Lung (tissue), 12 donors: ENCODE results near the gene CHMP6. TPM values are rescaled to one million over a fixed set of nuclear protein-coding genes. Genes with fewer than 3 reads are reported as not detected.
A peak's percentile ranks its signal among the peaks of the same experiment; 100 is the strongest.

Experiments
- ATAC-seq: fragments of 200-7000 bp; cut with Tn5 transposase; one replicate; pipeline ENCODE4 v1.9.1; 2020; ENCODE audit warnings: moderate number of reproducible peaks; ENCODE audit not compliant: insufficient read depth, low FRiP score
- DNase-seq, 3 donors: peaks; one replicate each; pipeline ENCODE4 v3.0.0-alpha.2; 2013 to 2017
- H3K27ac ChIP-seq, 2 donors: one replicate each; pipeline ENCODE4 v1.5.1; 2013; ENCODE audit warnings: mild to moderate bottlenecking in 2 of 2, moderate library complexity in 2 of 2, control low read depth in 1 of 2, inconsistent platforms in 1 of 2, low read depth in 1 of 2, low read length in 1 of 2
- H3K27me3 ChIP-seq, 3 donors: one replicate each; pipeline ENCODE4 v1.5.1; 2013; ENCODE audit warnings: low read length in 2 of 3; ENCODE audit not compliant: control insufficient read depth in 3 of 3, insufficient read depth in 3 of 3
- H3K36me3 ChIP-seq, 4 donors: one replicate each; pipeline ENCODE4 v1.5.1; 2013; ENCODE audit warnings: low read length in 4 of 4, mild to moderate bottlenecking in 1 of 4, moderate library complexity in 1 of 4; ENCODE audit not compliant: control insufficient read depth in 4 of 4, insufficient read depth in 4 of 4
- H3K4me1 ChIP-seq, 5 donors: one replicate each; pipeline ENCODE4 v1.5.1; 2013; ENCODE audit warnings: low read length in 5 of 5, mild to moderate bottlenecking in 2 of 5, moderate library complexity in 1 of 5; ENCODE audit not compliant: control insufficient read depth in 5 of 5, insufficient read depth in 5 of 5
- H3K4me3 ChIP-seq: one replicate; pipeline ENCODE4 v1.5.1; 2013; ENCODE audit warnings: mild to moderate bottlenecking, control low read depth, moderate library complexity
- H3K9ac ChIP-seq, 2 donors: one replicate each; pipeline ENCODE4 v1.5.1; 2013; ENCODE audit warnings: low read length in 2 of 2, control low read depth in 1 of 2; ENCODE audit not compliant: insufficient read depth in 1 of 2
- H3K9me3 ChIP-seq, 4 donors: one replicate each; pipeline ENCODE4 v1.5.1; 2013; ENCODE audit warnings: low read length in 3 of 4, mild to moderate bottlenecking in 1 of 4, moderate library complexity in 1 of 4; ENCODE audit not compliant: control insufficient read depth in 4 of 4, insufficient read depth in 3 of 4
- CTCF ChIP-seq: IDR thresholded peaks from 2 replicates; pipeline ENCODE4 v1.5.1; 2012; ENCODE audit warnings: mild to moderate bottlenecking; ENCODE audit errors: control extremely low read depth, extremely low read depth
- WGBS, 2 donors: extraction: QIAGEN DNeasy Blood & Tissue Kit; methylation state at CpG; one replicate each; pipeline ENCODE4 v1.1.7; 2013; 5-methylcytosine and 5-hydroxymethylcytosine counted together
- polyA plus RNA-seq, 2 donors: library from polyadenylated mRNA; stranded (reverse); fragments of 200-250 nt; gene quantifications; one replicate each; pipeline ENCODE4 v1.2.1, GENCODE V29; 2013
- total RNA-seq, 2 donors: library from RNA; depleted of rRNA in 1 of 2; stranded (reverse); fragments of >200 nt in 1 of 2; gene quantifications; one replicate each; pipeline ENCODE4 v1.2.1, GENCODE V29; 2014 to 2021
- donor health status: control.
- donor health status: control.
- donor health status: Bipolar disorder and iron deficiency.
- donor health status: healthy.
- donor health status: DM: yes; HTN: yes; CAD: no.

Gene CHMP6
- total and polyA plus RNA-seq, 4 donors, result 18.2 to 36.3 (median 32.2) TPM

- 30 to 43% methylated on average over 17 of the region's 17 CpGs for WGBS, 2 donors
- DNase-seq, result no peak
- Histone ChIP-seq H3K27me3 (no peaks in the 10 kb centered on the region), H3K9me3 (peaks cover 0 to 1% (median 0%) of the 10 kb centered on the region in 4 donors), H3K4me3 (no peak overlapping the region), H3K9ac (no peak overlapping the region), H3K36me3 (no peaks in the 10 kb centered on the region), H3K4me1 (peaks cover 7 to 69% (median 33%) of the 10 kb centered on the region in 5 donors), H3K27ac (peak overlapping the region in 1 of 2 donors; percentile 95)
- no peak for ATAC-seq
- no peak for TF ChIP-seq CTCF
These were observed 57.8 kb downstream of the CHMP6 start for GRCh38 chr17:81049372-81049911.

Other genes starting within 250 kb of the CHMP6 start
- gene BAIAP2, start 43.3 kb downstream of the CHMP6 start, total RNA-seq, result 100 to 1,000 TPM in 1 of 2 donors, 10 to 100 TPM in 1; 94.3 to 141 TPM
- gene BAIAP2, start 43.3 kb downstream of the CHMP6 start, polyA plus RNA-seq, result 10 to 100 TPM; 59.2 to 61.2 TPM
- gene PVALEF, start 173.7 kb downstream of the CHMP6 start, total RNA-seq, result not detected
- gene PVALEF, start 173.7 kb downstream of the CHMP6 start, polyA plus RNA-seq, result not detected
- gene AATK, start 174.4 kb downstream of the CHMP6 start, total RNA-seq, result 10 to 100 TPM in 1 of 2 donors, 1 to 10 TPM in 1; 9.6 to 54.6 TPM
- 10 to 100 TPM; 20.8 to 26.7 TPM for gene AATK, start 174.4 kb downstream of the CHMP6 start, polyA plus RNA-seq
- 10 to 100 TPM in 1 of 2 donors, 1 to 10 TPM in 1; 9.9 to 14.5 TPM for gene CEP131, start 231.1 kb downstream of the CHMP6 start, total RNA-seq
- 10 to 100 TPM in 1 of 2 donors, 1 to 10 TPM in 1; 7.0 to 11.9 TPM for gene CEP131, start 231.1 kb downstream of the CHMP6 start, polyA plus RNA-seq
- 10 to 100 TPM; 20.7 to 48.7 TPM for gene TEPSIN, start 247.2 kb downstream of the CHMP6 start, total RNA-seq
- 10 to 100 TPM; 29.1 to 33.1 TPM for gene TEPSIN, start 247.2 kb downstream of the CHMP6 start, polyA plus RNA-seq
- gene NDUFAF8, start 247.5 kb downstream of the CHMP6 start, total RNA-seq, result 10 to 100 TPM; 12.7 to 51.1 TPM
- gene NDUFAF8, start 247.5 kb downstream of the CHMP6 start, polyA plus RNA-seq, result 10 to 100 TPM; 23.1 to 36.7 TPM